Endothelial cell of umbilical vein (primary cell): ENCODE measurements around the gene RTN4. TPM values are rescaled to one million over a fixed set of nuclear protein-coding genes. Genes with fewer than 3 reads are reported as not detected.

ENCODE experiments used
- BruUV-seq: library from RNA; stranded (reverse); fragments of 400-500 nt; replicated peaks from 2 replicates; lab custom pipeline; 2021; lab: Mats Ljungman, UMichigan
- CTCF ChIA-PET: fragments of 300-600, 350-600 bp; sonication (Branson Sonifier 250); formaldehyde crosslinking; loops from one replicate; lab custom pipeline; 2021; ENCODE audit warnings: antibody characterized with exemption, inconsistent platforms; lab: Charles Lee
- POLR2A ChIA-PET: fragments of 300-600, 350-600 bp; sonication (Branson Sonifier 250); formaldehyde crosslinking; loops from one replicate; lab custom pipeline; 2021; ENCODE audit warnings: antibody characterized with exemption, inconsistent platforms; lab: Charles Lee
- DNase-seq: peaks from one replicate; pipeline ENCODE4 v3.0.0-alpha.2; 2011; ENCODE audit warnings: low read depth, low spot score
- FAIRE-seq: peaks from 2 replicates; lab custom pipeline; 2011; peaks lifted over from hg19 to GRCh38; lab: Jason Lieb, UNC
- H2AFZ ChIP-seq: 2 replicates; pipeline ENCODE4 v1.6.0; 2012; ENCODE audit warnings: low read depth, low read length, control low read depth, inconsistent platforms
- H3K27ac ChIP-seq: 2 replicates; pipeline ENCODE4 v1.5.1; 2011; ENCODE audit warnings: low read depth, mild to moderate bottlenecking, control low read depth, low read length, moderate library complexity; ENCODE audit not compliant: insufficient read depth
- H3K27me3 ChIP-seq, 2 experiments: 2 replicates each; pipeline versions ENCODE4 v1.6.0 to v1.6.1; 2011; ENCODE audit warnings: low read length in 2 of 2, mixed read lengths in 1 of 2; ENCODE audit not compliant: control insufficient read depth in 2 of 2, insufficient read depth in 2 of 2
- H3K36me3 ChIP-seq, 2 experiments: 2 replicates in 1 of 2; 3 replicates in 1 of 2; pipeline ENCODE4 v1.5.1; 2011; ENCODE audit warnings: low read length in 2 of 2, mild to moderate bottlenecking in 1 of 2, moderate library complexity in 1 of 2; ENCODE audit not compliant: control insufficient read depth in 2 of 2, insufficient read depth in 2 of 2; ENCODE audit errors: extremely low read depth in 1 of 2
- H3K4me1 ChIP-seq: 3 replicates; pipeline ENCODE4 v1.5.1; 2011; ENCODE audit warnings: mild to moderate bottlenecking, low read length; ENCODE audit not compliant: control insufficient read depth, insufficient read depth; ENCODE audit errors: extremely low read depth
- H3K4me2 ChIP-seq: 2 replicates; pipeline ENCODE4 v1.6.1; 2011; ENCODE audit warnings: low read length, control low read depth, mixed read lengths; ENCODE audit not compliant: insufficient read depth
- H3K4me3 ChIP-seq, 3 experiments: fragments of 200-600 bp in 1 of 3; sonication (generic), shearing (Covaris generic) in 1 of 3; replicated peaks in 1 of 3; 2 replicates each; pipeline ENCODE4 v1.5.1; 2011 to 2016; ENCODE audit warnings: control low read depth in 3 of 3, low read length in 3 of 3, mild to moderate bottlenecking in 2 of 3, inconsistent platforms in 1 of 3, low read depth in 1 of 3, moderate library complexity in 1 of 3; ENCODE audit not compliant: insufficient read depth in 1 of 3
- H3K79me2 ChIP-seq: 2 replicates; pipeline ENCODE4 v1.6.0; 2012; ENCODE audit warnings: low read length, inconsistent platforms; ENCODE audit not compliant: control insufficient read depth, insufficient read depth
- H3K9ac ChIP-seq: replicated peaks from 2 replicates; pipeline ENCODE3; 2011; ENCODE audit warnings: low read length, control low read depth; ENCODE audit not compliant: insufficient read depth; ENCODE audit errors: extremely low read depth
- H3K9me1 ChIP-seq: replicated peaks from 3 replicates; pipeline ENCODE4 v1.6.0; 2011; ENCODE audit warnings: mild to moderate bottlenecking, low read length; ENCODE audit not compliant: control insufficient read depth, insufficient read depth; ENCODE audit errors: extremely low read depth
- H3K9me3 ChIP-seq: replicated peaks from 2 replicates; pipeline ENCODE4 v1.5.1; 2012; ENCODE audit warnings: low read length, inconsistent platforms; ENCODE audit not compliant: control insufficient read depth, insufficient read depth
- H4K20me1 ChIP-seq: replicated peaks from 2 replicates; pipeline ENCODE3; 2011; ENCODE audit warnings: mild to moderate bottlenecking, low read length; ENCODE audit not compliant: control insufficient read depth, insufficient read depth; ENCODE audit errors: extremely low read depth
- EZH2 ChIP-seq: IDR thresholded peaks from 2 replicates; pipeline ENCODE4 v1.6.1; 2012; ENCODE audit warnings: borderline replicate concordance, low read depth, mild to moderate bottlenecking, moderate library complexity, low read length, inconsistent platforms; ENCODE audit not compliant: severe bottlenecking
- FOS ChIP-seq: IDR thresholded peaks from 2 replicates; pipeline ENCODE4 v1.6.1; 2011; ENCODE audit warnings: mild to moderate bottlenecking, low read length, moderate library complexity, borderline replicate concordance; ENCODE audit not compliant: insufficient read depth
- GATA2 ChIP-seq: IDR thresholded peaks from 2 replicates; pipeline ENCODE4 v1.7.0; 2011; ENCODE audit warnings: low read depth, mild to moderate bottlenecking, moderate library complexity, mixed read lengths, low read length; ENCODE audit not compliant: insufficient read length, insufficient read depth
- JUN ChIP-seq: IDR thresholded peaks from 2 replicates; pipeline ENCODE4 v1.6.1; 2011; ENCODE audit warnings: borderline replicate concordance, low read depth; ENCODE audit not compliant: insufficient read length, insufficient read depth
- MYC ChIP-seq: IDR thresholded peaks from one replicate; pipeline ENCODE4 v1.6.1; 2011; ENCODE audit warnings: mild to moderate bottlenecking, low read depth, low read length
- POLR2A ChIP-seq: IDR thresholded peaks from 2 replicates; pipeline ENCODE4 v1.6.1; 2012; ENCODE audit warnings: low read depth, mild to moderate bottlenecking, control low read depth, low read length
- POLR2AphosphoS5 ChIP-seq: IDR thresholded peaks from 2 replicates; pipeline ENCODE4 v1.6.1; 2012; ENCODE audit warnings: low read depth, mild to moderate bottlenecking, control low read depth, low read length, moderate library complexity; ENCODE audit not compliant: insufficient read depth
- dilution Hi-C: fragments of 300-500 bp; cut with MboI; formaldehyde crosslinking; loops from one replicate; pipeline ENCODE4 v1.15.0; 2019; ENCODE audit warnings: low sequenced_read_pairs; ENCODE audit not compliant: extremely low pct_ligation_motif_present
- intact Hi-C: fragments of 100-400 bp; cut with micrococcal nuclease; formaldehyde crosslinking; loops from one replicate; pipeline ENCODE4 v1.10.0; 2022
- polyA plus RNA-seq, 4 experiments: library from polyadenylated mRNA; depleted of rRNA in 3 of 4; stranded (reverse) in 3 of 4; unstranded in 1 of 4; fragments of >200 nt; gene quantifications; 2 replicates each; pipeline versions ENCODE4 v1.2.1 to v1.2.3, GENCODE V29; 2011 to 2012; ENCODE audit warnings: missing spikeins in 1 of 4
- total RNA-seq: library from RNA; stranded (reverse); gene quantifications from 2 replicates; pipeline ENCODE4 v1.2.3, GENCODE V29; 2021
- TF ChIP-seq, protein P1 (sequence below), 2 donors: IDR thresholded peaks; 1 replicate in 1 of 2; 2 replicates in 1 of 2; pipeline ENCODE4 v1.5.1; 2011; ENCODE audit warnings: low read length in 2 of 2, mild to moderate bottlenecking in 2 of 2, moderate library complexity in 2 of 2, control low read depth in 1 of 2, inconsistent platforms in 1 of 2, low read depth in 1 of 2; ENCODE audit not compliant: insufficient read depth in 1 of 2; ENCODE audit errors: extremely low read depth in 1 of 2
- TF ChIP-seq, protein P2 (sequence below): IDR thresholded peaks from 2 replicates; pipeline ENCODE4 v1.6.1; 2011; ENCODE audit not compliant: insufficient read depth, insufficient read length

RTN4 gene
- total and polyA plus RNA-seq, 2 donors (not counting 3 experiments of a cell fraction or from before 2014, with no cell fraction given): 253 to 486 TPM

DNA sequence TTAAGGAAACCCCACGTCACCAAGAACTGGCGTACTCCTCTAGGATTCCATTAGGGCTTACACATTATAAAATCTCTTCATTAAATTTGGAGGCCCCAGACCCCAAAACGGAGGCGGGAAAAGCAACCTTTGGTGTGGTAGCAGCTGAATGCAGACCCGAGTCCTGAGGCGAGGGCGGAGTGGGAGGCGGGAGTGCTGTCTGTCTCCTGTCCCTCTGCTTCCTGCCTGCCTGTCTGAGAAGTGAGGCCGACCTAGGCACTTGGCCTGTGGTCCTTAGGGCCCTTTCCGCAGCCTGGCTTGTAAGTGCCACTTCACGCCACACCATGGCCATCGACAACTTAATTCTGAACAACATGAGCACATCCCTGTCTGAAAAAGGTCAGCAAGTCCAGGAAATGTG is 102.1 kb downstream of the RTN4 start:
- CTCF ChIA-PET: interaction anchor here (0.5 kb wide), 1 partner anchor 909 kb away, joined by 3 read pairs; no protein-coding TSS in a partner anchor
- Histone ChIP-seq H3K9me1 (no peaks in the 10 kb centered on the region), H2AFZ (no peak overlapping the region), H3K27me3 (peaks cover 2 to 3% of the 10 kb centered on the region in 2 experiments), H3K4me3 (no peak overlapping the region), H4K20me1 (no peaks in the 10 kb centered on the region), H3K27ac (no peak overlapping the region), H3K9ac (no peak overlapping the region), H3K9me3 (no peaks in the 10 kb centered on the region), H3K4me2 (no peak overlapping the region), H3K4me1 (peaks cover 6% of the 10 kb centered on the region), H3K79me2 (no peaks in the 10 kb centered on the region), H3K36me3 (no peaks in the 10 kb centered on the region)
- POLR2A ChIA-PET: no interaction called here
- FAIRE-seq: no peak
- BruUV-seq: no TSS peak
- dilution Hi-C loops (no loop called here), intact Hi-C loops (no loop called here)
- DNase-seq: no peak
- TF ChIP-seq FOS (no peak), GATA2 (no peak), POLR2A (no peak), POLR2AphosphoS5 (no peak), MYC (no peak), EZH2 (no peak), JUN (no peak)
- TF ChIP-seq, protein P1, sequence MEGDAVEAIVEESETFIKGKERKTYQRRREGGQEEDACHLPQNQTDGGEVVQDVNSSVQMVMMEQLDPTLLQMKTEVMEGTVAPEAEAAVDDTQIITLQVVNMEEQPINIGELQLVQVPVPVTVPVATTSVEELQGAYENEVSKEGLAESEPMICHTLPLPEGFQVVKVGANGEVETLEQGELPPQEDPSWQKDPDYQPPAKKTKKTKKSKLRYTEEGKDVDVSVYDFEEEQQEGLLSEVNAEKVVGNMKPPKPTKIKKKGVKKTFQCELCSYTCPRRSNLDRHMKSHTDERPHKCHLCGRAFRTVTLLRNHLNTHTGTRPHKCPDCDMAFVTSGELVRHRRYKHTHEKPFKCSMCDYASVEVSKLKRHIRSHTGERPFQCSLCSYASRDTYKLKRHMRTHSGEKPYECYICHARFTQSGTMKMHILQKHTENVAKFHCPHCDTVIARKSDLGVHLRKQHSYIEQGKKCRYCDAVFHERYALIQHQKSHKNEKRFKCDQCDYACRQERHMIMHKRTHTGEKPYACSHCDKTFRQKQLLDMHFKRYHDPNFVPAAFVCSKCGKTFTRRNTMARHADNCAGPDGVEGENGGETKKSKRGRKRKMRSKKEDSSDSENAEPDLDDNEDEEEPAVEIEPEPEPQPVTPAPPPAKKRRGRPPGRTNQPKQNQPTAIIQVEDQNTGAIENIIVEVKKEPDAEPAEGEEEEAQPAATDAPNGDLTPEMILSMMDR (IDR thresholded peaks at IDR 0.05; ENCODE audit: extremely low read depth in 1 of 2, insufficient read depth in 1 of 2, low read depth in 1 of 2, low read length in 2 of 2): no peak
- TF ChIP-seq, protein P2, sequence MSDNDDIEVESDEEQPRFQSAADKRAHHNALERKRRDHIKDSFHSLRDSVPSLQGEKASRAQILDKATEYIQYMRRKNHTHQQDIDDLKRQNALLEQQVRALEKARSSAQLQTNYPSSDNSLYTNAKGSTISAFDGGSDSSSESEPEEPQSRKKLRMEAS: no peak
